Measurements from ENCODE around the gene DOHH. TPM values are rescaled to one million over a fixed set of nuclear protein-coding genes. Genes with fewer than 3 reads are reported as not detected.

Gene DOHH
- total RNA-seq, 1 experiment from 2014 or later = 51.4 TPM

- Histone ChIP-seq H2AFZ (ENCODE audit: low read length) (no peak overlapping the region), H3K27ac (ENCODE audit: low read length) (no peak overlapping the region), H3K36me3 (ENCODE audit: low read depth, low read length) (no peaks in the 10 kb centered on the region; the same call in 1 of the 2 replicates), H3K27me3 (ENCODE audit: low read length) (no peaks in the 10 kb centered on the region), H3K4me2 (ENCODE audit: low read length) (no peak overlapping the region), H3K4me1 (ENCODE audit: insufficient read depth, low read length) (no peaks in the 10 kb centered on the region), H3K9me2 (replicated peaks; ENCODE audit: low read length) (no peaks in the 10 kb centered on the region), H3K79me2 (ENCODE audit: low read length) (peaks cover 43% of the 10 kb centered on the region), H3K9ac (ENCODE audit: low read length) (no peak overlapping the region), H3K9me3 (ENCODE audit: low read length) (no peaks in the 10 kb centered on the region), H4K20me1 (ENCODE audit: low read length) (peaks cover 3% of the 10 kb centered on the region; the same call in 1 of the 2 replicates), H3K4me3 (ENCODE audit: low read length) (no peak overlapping the region), H3F3A (ENCODE audit: low read length, unreplicated experiment) (no peaks in the 10 kb centered on the region)
- TF ChIP-seq EZH2 (IDR thresholded peaks at IDR 0.05; ENCODE audit: low read length, unreplicated experiment) (no peak), CTCF (conservative IDR thresholded peaks at IDR 0.05; ENCODE audit: low read depth, low read length) (no peak), EZH2phosphoT487 (IDR thresholded peaks at IDR 0.05; ENCODE audit: borderline replicate concordance, low read length) (no peak)
- ChIA-PET CTCF (no interaction called here), POLR2A (ENCODE audit: unreplicated experiment) (no interaction called here)
- DNase-seq (no peak), ATAC-seq (no peak)
- no TSS peak for BruUV-seq (replicated peaks)
- intact Hi-C loops (cut with micrococcal nuclease) = no loop called here
These were observed 22.2 kb upstream of the DOHH start for GRCh38 chr19:3522421-3523360.

GRCh38 chr19:3521104-3521445 lies 20.6 kb upstream of the DOHH start:
- no TSS peak for BruUV-seq (replicated peaks)
- H3K4me2 ChIP-seq (ENCODE audit: low read length) = no peak overlapping the region
- H3K27me3 ChIP-seq (ENCODE audit: low read length) = no peaks in the 10 kb centered on the region
- H2AFZ ChIP-seq (ENCODE audit: low read length) = no peak overlapping the region
- peaks cover 10% of the 10 kb centered on the region; the same call in 1 of the 2 replicates for H4K20me1 ChIP-seq (ENCODE audit: low read length)
- no peaks in the 10 kb centered on the region for H3K9me3 ChIP-seq (ENCODE audit: low read length)
- H3K79me2 ChIP-seq (ENCODE audit: low read length) = peaks cover 59% of the 10 kb centered on the region
- H3K36me3 ChIP-seq (ENCODE audit: low read depth, low read length) = no peaks in the 10 kb centered on the region
- ChIA-PET POLR2A (ENCODE audit: unreplicated experiment) (no interaction called here), CTCF (no interaction called here)
- intact Hi-C loops (cut with micrococcal nuclease) = no loop called here
- no peaks in the 10 kb centered on the region for H3K9me2 ChIP-seq (replicated peaks; ENCODE audit: low read length)
- H3K4me1 ChIP-seq (ENCODE audit: insufficient read depth, low read length) = no peaks in the 10 kb centered on the region
- H3K9ac ChIP-seq (ENCODE audit: low read length) = no peak overlapping the region
- H3F3A ChIP-seq (ENCODE audit: low read length, unreplicated experiment) = no peaks in the 10 kb centered on the region
- DNase-seq (no peak), ATAC-seq (no peak)
- TF ChIP-seq EZH2 (IDR thresholded peaks at IDR 0.05; ENCODE audit: low read length, unreplicated experiment) (no peak), EZH2phosphoT487 (IDR thresholded peaks at IDR 0.05; ENCODE audit: borderline replicate concordance, low read length) (no peak), CTCF (conservative IDR thresholded peaks at IDR 0.05; ENCODE audit: low read depth, low read length) (no peak)
- H3K4me3 ChIP-seq (ENCODE audit: low read length) = no peak overlapping the region
- no peak overlapping the region for H3K27ac ChIP-seq (ENCODE audit: low read length)

All from PC-3 (cell line).